IPS-NIHi11 (cell line): ENCODE measurements around the gene OASL.
"Not testable (repeated sequence)": the region's sequence is repeated elsewhere in the genome, so short reads cannot be mapped to it uniquely, and the experiment has no call there.

Source experiments
- DNase-seq: peaks from one replicate; pipeline ENCODE4 v3.0.0; 2012; ENCODE audit warnings: mixed read lengths, low spot score

Gene OASL

GRCh38 chr12:121059031-121059898 lies 20.2 kb upstream of the OASL start:
- DNase-seq, result no peak

- DNase-seq, result no peak
Observed at GRCh38 chr12:121057794-121058193, 18.7 kb upstream of the OASL start.

- DNase-seq, result no peak
Observed at GRCh38 chr12:121053706-121054105, 14.7 kb upstream of the OASL start.

- DNase-seq, result no peak
Observed at GRCh38 chr12:121050725-121051124, 11.7 kb upstream of the OASL start.

GRCh38 chr12:121048442-121048841 lies 9.4 kb upstream of the OASL start:
- DNase-seq, result no peak

GRCh38 chr12:121047400-121047799 lies 8.4 kb upstream of the OASL start:
- not testable (repeated sequence) for DNase-seq

- DNase-seq, result no peak
Observed at GRCh38 chr12:121043067-121043466, 4.0 kb upstream of the OASL start.

- no peak for DNase-seq
Observed at GRCh38 chr12:121036810-121037326, 2.2 kb downstream of the OASL start.

GRCh38 chr12:121034616-121035305 lies 4.3 kb downstream of the OASL start:
- no peak for DNase-seq

GRCh38 chr12:121033625-121034349 lies 5.3 kb downstream of the OASL start:
- no peak for DNase-seq

- DNase-seq, result no peak
Observed at GRCh38 chr12:121030576-121031212, 8.4 kb downstream of the OASL start.

- DNase-seq, result no peak
Observed at GRCh38 chr12:121026274-121027045, 12.6 kb downstream of the OASL start.

GRCh38 chr12:121025442-121026226 lies 13.4 kb downstream of the OASL start:
- DNase-seq, result no peak

GRCh38 chr12:121023799-121024198 lies 15.2 kb downstream of the OASL start:
- no peak for DNase-seq

GRCh38 chr12:121022713-121023112 lies 16.3 kb downstream of the OASL start:
- DNase-seq, result no peak

- DNase-seq, result no peak
Observed at GRCh38 chr12:121021754-121022153, 17.3 kb downstream of the OASL start.

- no peak for DNase-seq
Observed at GRCh38 chr12:121018860-121019617, 20.0 kb downstream of the OASL start.

GRCh38 chr12:121017966-121018491 lies 21.0 kb downstream of the OASL start:
- DNase-seq, result no peak
